ENCODE results near the gene RELCH. TPM values are rescaled to one million over a fixed set of nuclear protein-coding genes. Genes with fewer than 3 reads are reported as not detected.

The RELCH gene
- total RNA-seq, 4 donors from 2014 or later: 11.2 to 71.3 (median 26.5) TPM

GRCh38 chr18:62179213-62179612, 7.8 kb upstream of the RELCH start:
- no peaks in the 10 kb centered on the region for H3K4me1 ChIP-seq
- no peak overlapping the region for H3K27ac ChIP-seq
- H3K36me3 ChIP-seq: no peaks in the 10 kb centered on the region
- intact Hi-C loops (cut with DNase I; ENCODE audit: low total_unique reads): no loop called here
- TF ChIP-seq POLR2A (IDR thresholded peaks at IDR 0.05): no peak
- TF ChIP-seq, protein P1, sequence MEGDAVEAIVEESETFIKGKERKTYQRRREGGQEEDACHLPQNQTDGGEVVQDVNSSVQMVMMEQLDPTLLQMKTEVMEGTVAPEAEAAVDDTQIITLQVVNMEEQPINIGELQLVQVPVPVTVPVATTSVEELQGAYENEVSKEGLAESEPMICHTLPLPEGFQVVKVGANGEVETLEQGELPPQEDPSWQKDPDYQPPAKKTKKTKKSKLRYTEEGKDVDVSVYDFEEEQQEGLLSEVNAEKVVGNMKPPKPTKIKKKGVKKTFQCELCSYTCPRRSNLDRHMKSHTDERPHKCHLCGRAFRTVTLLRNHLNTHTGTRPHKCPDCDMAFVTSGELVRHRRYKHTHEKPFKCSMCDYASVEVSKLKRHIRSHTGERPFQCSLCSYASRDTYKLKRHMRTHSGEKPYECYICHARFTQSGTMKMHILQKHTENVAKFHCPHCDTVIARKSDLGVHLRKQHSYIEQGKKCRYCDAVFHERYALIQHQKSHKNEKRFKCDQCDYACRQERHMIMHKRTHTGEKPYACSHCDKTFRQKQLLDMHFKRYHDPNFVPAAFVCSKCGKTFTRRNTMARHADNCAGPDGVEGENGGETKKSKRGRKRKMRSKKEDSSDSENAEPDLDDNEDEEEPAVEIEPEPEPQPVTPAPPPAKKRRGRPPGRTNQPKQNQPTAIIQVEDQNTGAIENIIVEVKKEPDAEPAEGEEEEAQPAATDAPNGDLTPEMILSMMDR (IDR thresholded peaks at IDR 0.05): no peak
- no peaks in the 10 kb centered on the region for H3K9me3 ChIP-seq
- no peak overlapping the region for H3K4me3 ChIP-seq
- H3K27me3 ChIP-seq: no peaks in the 10 kb centered on the region
- DNase-seq: no peak

- DNase-seq: no peak
- Histone ChIP-seq H3K4me3 (no peak overlapping the region), H3K36me3 (no peaks in the 10 kb centered on the region), H3K27ac (no peak overlapping the region), H3K27me3 (no peaks in the 10 kb centered on the region), H3K4me1 (no peaks in the 10 kb centered on the region), H3K9me3 (no peaks in the 10 kb centered on the region)
- TF ChIP-seq, protein P1 (IDR thresholded peaks at IDR 0.05): no peak
- TF ChIP-seq POLR2A (IDR thresholded peaks at IDR 0.05): no peak
- intact Hi-C loops (cut with DNase I; ENCODE audit: low total_unique reads): no loop called here
Measured at GRCh38 chr18:62182220-62182619, 4.8 kb upstream of the RELCH start.

DNA sequence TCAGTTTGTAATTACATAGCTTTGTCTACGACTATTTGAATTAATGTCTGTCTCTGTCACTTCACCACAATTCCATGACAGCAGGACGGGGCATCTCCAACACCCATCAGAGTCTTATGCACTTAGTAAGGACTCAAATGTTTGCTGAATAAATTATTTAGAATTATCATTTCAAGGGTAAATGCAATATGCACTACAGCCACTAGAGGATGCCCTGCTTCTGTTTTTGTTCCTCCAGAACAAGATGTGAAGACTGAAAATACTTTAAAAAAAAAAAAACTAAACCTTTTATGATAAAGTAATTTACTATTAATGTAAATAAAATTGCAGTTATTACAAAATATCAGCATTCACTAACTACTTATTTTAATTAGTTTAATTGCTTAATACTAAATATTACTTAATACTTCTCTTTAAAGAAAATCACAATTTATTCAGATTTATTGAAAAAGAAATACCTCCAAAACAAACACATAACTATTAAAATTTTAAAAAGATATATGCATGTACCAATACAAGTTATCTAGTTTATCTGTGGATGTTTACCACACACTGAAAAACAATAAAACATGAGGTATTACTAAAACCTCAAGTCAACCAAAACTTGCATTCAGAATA, 3.4 kb upstream of the RELCH start:
- H3K4me3 ChIP-seq: no peak overlapping the region
- no peak for TF ChIP-seq POLR2A (IDR thresholded peaks at IDR 0.05)
- TF ChIP-seq, protein P1 (IDR thresholded peaks at IDR 0.05): peak; percentile 86 to 94 (median 88)
- H3K4me1 ChIP-seq: peaks cover 0 to 5% of the 10 kb centered on the region in 2 donors
- intact Hi-C loops (cut with DNase I; ENCODE audit: low total_unique reads): no loop called here
- H3K9me3 ChIP-seq: no peaks in the 10 kb centered on the region
- H3K27me3 ChIP-seq: no peaks in the 10 kb centered on the region
- peak in 1 of 2 donors; percentile 20 for DNase-seq
- H3K27ac ChIP-seq: no peak overlapping the region
- H3K36me3 ChIP-seq: no peaks in the 10 kb centered on the region

DNA sequence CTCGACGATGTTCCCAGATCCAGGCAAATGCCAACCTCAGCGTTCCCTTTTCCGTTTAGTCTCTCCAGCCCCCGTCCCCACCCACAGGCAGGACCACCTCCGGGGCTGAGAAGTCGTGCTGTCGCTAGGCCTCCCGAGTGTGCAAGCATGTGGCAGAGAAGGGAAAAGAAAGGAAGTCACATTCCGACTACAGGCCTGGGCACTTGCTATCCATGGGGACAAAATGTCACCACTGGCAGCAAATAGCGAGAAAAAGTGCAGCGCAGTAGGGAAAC, 619 bp upstream of the RELCH start:
- H3K9me3 ChIP-seq: no peaks in the 10 kb centered on the region
- no peaks in the 10 kb centered on the region for H3K27me3 ChIP-seq
- no peak for DNase-seq
- H3K4me3 ChIP-seq: peak overlapping the region; percentile 93 to 94
- TF ChIP-seq, protein P1 (IDR thresholded peaks at IDR 0.05): no peak
- TF ChIP-seq POLR2A (IDR thresholded peaks at IDR 0.05): no peak
- intact Hi-C loops (cut with DNase I; ENCODE audit: low total_unique reads): no loop called here
- peak overlapping the region; percentile 61 to 77 for H3K27ac ChIP-seq
- H3K36me3 ChIP-seq: no peaks in the 10 kb centered on the region
- peaks cover 0 to 9% of the 10 kb centered on the region in 2 donors for H3K4me1 ChIP-seq

GRCh38 chr18:62187543-62188510, 772 bp downstream of the RELCH start:
- Histone ChIP-seq H3K36me3 (no peaks in the 10 kb centered on the region), H3K4me1 (peaks cover 0 to 9% of the 10 kb centered on the region in 2 donors), H3K4me3 (peak overlapping the region; percentile 93 to 94), H3K9me3 (no peaks in the 10 kb centered on the region), H3K27me3 (no peaks in the 10 kb centered on the region), H3K27ac (peak overlapping the region; percentile 39 to 61)
- peak in 1 of 2 donors; percentile 17 for DNase-seq
- TF ChIP-seq, protein P1 (IDR thresholded peaks at IDR 0.05): no peak
- no peak for TF ChIP-seq POLR2A (IDR thresholded peaks at IDR 0.05)
- intact Hi-C loops (cut with DNase I; ENCODE audit: low total_unique reads): no loop called here

Data from uterus (tissue), 4 donors.